Stromal cell of bone marrow (primary cell): ENCODE results near the gene GPC3.

Experiments
- DNase-seq: peaks from one replicate; pipeline ENCODE4 v3.0.0-alpha.2; 2012; ENCODE audit warnings: low read depth

GPC3 gene

GRCh38 chrX:133840415-133840814, 145.0 kb downstream of the GPC3 start:
- DNase-seq: no peak

GRCh38 chrX:133838761-133839676, 146.4 kb downstream of the GPC3 start:
- DNase-seq: peak; percentile 12

- DNase-seq: no peak
These were observed 148.3 kb downstream of the GPC3 start for GRCh38 chrX:133837091-133837490.

DNA sequence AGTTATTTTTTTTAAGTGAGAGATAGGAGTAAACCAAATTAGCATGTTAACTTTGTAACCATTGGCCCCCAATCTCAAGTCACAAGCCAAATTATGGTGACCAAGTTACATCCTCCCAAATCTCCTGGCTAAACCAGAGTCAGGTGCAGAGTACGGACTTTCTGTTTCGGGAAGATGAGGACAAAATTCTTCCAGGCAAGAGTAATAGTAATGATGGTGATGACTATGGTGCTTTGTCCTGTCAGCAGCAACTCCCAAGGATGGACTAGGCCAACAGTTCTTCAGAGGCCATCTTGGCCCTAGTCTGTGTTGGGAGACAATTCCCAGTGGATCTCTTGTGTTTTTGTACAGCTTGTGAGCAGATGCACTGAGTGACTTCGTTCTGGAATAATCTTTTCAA, 148.8 kb downstream of the GPC3 start:
- DNase-seq: no peak

DNA sequence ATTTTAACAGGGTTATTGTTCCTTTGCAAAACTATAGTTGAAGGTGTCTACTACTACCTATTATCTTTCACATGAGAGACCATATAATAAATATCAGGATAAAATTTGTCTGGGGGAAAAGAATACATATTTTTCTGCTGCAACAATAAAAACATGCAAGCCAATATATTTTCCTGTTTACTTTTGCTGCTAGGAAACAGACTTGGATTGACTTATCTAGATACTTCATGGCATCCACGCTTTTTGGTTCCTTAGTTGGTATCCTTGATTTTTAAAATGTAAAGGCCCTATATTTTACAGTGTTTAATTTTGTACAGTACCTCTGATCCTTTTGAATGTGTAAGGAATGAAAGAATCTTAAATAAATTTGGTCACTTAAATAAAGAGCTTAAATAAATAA, 150.6 kb downstream of the GPC3 start:
- DNase-seq: no peak

DNA sequence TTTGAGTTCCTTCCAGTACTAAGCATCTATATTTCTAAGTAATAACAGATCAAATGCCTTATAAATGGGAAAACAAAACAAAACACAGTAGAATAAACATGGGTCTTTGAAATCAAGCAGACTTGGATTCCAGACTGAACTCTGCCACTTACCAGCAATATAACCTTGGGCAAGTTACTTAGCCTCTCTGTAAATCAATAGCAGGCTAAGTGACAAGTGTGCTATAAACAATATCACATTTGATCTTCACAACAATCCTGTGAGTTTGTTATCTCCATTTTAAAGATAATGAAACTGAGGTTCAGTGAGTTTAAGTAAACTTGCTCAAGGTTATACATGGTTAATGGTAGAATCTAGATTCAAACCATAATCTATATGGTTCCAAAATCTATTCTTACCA, 165.8 kb downstream of the GPC3 start:
- DNase-seq: no peak

- no peak for DNase-seq
These were observed 167.4 kb downstream of the GPC3 start for GRCh38 chrX:133818019-133818418.

DNA sequence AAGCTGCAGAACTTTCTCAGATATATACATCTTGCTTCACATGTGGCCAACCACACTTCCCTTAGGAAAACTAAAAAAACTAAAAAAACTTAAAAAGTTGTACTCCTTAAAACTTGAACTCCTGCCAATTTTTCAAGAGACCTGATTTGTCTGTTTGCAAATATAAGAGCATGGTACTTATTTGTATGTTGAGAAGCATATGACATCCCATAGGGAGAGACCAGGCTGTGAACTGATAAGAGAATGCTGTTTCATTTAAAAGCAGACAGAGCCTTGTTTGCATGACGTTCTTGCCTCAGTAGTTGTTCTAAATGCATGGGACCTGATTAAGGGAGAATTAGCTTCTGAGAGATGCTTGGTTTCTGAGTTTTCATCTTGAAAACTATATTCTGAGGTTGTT, 169.9 kb downstream of the GPC3 start:
- DNase-seq: no peak

- DNase-seq: no peak
These were observed 171.4 kb downstream of the GPC3 start for GRCh38 chrX:133813971-133814370.

DNA sequence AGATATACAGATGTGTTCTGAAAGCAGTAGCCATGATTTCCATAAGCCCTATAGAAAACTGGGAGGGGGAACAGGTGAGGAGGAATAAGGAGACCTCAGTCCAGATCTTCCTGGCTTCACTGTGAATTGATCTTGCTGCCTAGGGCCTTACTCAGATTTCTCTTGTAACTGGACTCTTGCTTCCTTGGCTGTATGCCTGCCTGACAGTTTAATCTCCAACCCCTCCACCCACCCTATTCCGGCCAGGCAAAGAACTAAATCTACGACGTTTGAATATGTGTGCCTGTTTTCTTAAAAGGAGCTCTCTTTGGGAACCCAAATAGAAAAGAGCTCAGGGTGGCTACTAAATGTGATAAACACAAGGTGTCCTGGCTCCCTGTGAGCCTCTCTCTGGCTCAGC, 173.0 kb downstream of the GPC3 start:
- no peak for DNase-seq

DNA sequence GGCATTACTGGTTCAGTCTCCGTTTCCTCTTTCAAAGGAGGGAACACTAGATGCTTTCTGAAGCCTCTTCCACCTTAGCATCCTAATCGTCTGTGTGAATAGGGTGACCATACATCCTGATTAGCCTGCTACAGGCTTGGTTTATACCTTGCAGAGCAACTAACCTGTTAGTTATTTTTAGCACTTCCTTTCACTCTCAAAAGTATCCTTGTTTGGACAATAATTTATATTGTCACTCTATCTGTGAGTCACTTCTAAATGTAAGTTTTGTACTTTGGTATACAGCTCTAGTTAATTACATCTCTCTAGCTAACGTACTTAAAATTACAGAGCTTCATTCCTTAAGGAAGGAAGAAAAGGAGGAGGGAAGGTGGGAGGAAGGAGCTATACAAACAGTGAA, 174.5 kb downstream of the GPC3 start:
- DNase-seq: no peak

GRCh38 chrX:133804072-133804471, 181.3 kb downstream of the GPC3 start:
- no peak for DNase-seq

DNA sequence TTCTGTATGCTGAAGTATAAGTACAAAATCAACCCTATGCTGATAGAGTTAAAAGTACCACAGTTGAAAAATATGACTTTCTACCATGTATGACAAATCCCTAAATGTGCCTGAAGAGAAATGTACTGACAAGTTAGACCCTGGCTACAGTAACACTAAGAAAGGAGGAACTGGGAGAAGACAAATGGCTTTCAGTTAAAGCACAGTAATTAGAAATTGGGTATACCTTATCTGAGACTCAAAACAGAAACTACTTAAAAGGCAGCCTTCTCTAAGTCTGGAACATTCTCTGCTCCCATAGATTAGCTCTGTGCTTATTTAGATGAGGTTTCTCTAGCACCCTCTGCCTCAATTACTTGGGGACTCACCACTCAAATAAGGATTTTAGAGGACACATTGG, 189.1 kb downstream of the GPC3 start:
- DNase-seq: no peak

DNA sequence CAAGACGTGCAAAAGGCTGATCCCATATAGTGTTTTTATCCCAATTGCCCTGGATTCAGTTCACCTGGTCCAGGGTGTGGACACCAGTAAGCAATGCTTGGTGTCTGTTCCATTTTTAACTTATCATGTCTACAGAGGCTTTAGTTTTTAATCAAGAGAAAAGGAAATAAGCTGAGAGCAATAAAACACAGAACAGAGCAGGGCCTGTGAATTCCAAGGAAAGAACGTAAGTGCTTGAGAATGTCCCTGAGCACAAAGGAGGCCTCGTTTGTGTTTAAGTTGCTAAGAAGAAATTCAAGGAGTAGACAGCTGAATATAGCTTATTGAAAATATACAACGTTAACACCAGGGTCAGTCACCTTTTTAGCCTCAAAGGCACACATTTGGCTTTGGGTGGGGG, 191.3 kb downstream of the GPC3 start:
- DNase-seq: no peak

DNA sequence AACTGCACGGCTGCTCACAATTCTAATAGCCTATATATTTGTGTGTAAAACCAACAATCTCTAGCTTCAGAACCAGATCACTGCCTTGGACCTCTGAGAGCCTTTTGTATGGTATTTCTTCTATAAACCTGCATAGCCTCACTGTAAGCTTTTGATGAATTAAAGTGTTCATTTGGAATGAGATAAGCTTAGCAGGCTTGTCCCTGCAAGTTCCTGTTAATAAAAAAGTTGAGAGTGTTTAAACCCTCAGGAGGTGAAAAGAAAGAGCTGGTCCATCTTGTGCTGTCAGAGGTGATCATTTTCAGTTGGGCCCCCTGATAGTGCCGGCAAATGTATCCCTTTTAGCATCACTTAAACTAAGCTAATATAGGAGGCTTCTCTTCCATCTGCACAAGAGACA, 191.8 kb downstream of the GPC3 start:
- DNase-seq: no peak

DNA sequence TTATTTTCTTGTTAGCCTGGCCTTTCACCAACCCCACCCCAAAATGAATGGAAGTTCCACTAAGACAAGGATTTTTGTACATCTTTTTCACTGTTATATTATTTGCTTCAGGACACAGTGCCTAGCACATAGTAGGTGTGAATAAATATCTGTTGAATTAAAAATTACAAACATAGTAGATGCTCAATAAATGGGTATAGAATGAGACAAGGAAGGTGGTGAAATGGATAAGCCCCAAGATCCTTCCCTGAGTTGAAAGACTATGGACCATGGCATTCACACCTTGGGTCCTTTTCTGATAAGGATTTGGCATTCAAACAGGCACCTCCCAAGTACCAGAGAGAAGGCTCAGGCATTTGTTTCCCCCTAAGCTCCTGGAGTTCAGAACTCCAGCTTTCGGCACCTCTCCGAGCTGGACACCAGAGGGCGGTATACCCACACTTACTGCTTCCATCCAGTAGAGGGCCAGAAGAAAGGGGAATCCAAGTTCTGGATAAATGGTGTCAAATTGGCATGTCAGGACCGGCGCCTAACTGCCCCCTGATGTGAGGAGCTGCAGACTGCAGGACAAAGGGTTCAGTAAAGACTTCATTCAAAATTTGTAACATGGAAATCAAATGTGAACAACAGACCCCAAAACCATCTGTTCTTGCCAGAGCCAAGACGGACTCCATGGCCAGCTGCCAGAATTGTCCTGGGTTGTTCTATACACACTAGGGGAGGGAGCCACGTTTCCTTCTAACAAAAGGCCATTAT, 193.0 kb downstream of the GPC3 start:
- DNase-seq: peak; percentile 39

- DNase-seq: no peak
These were observed 195.6 kb downstream of the GPC3 start for GRCh38 chrX:133789829-133790228.

DNA sequence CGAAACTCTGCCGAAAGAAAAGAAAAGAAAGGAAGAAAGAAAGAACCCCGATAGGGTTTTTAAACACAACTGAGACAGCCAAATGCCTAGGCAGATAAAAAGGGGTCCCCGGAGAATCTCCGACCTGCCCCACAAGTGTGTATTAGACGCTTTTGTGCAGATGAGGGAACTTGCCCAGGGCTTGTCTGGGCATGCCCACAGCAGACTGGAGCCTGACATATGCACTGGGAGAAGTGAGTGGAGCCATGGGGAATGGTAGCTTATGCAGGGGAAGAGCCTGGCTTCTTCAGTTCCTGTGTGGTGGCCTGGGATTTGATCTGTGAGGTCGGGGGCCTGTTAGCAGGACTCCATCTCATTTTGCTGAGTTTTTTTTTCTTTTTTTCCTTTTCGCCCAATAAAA, 199.0 kb downstream of the GPC3 start:
- no peak for DNase-seq

GRCh38 chrX:133783274-133783673, 202.1 kb downstream of the GPC3 start:
- DNase-seq: no peak

GRCh38 chrX:133781174-133781573, 204.2 kb downstream of the GPC3 start:
- no peak for DNase-seq

GRCh38 chrX:133776072-133776471, 209.3 kb downstream of the GPC3 start:
- DNase-seq: no peak

DNA sequence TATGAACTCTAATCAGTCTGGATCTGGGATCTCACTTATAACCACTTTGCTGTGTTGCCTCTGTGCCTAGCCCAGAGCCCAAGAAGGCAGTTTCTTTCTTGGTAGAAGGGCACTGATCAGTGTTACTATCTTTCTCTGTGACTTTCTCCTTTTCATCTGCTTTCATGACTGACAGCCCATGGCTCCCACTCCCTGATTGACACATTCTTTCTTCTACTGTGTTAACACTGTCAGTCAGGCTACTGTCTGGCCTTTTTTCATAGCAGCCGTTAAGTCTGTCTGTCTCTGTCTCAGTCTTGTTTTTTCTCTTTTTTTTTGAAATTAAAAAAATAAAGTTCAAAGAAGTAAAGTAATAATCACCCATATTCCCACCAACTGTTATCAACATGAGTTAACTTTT, 210.6 kb downstream of the GPC3 start:
- no peak for DNase-seq

DNA sequence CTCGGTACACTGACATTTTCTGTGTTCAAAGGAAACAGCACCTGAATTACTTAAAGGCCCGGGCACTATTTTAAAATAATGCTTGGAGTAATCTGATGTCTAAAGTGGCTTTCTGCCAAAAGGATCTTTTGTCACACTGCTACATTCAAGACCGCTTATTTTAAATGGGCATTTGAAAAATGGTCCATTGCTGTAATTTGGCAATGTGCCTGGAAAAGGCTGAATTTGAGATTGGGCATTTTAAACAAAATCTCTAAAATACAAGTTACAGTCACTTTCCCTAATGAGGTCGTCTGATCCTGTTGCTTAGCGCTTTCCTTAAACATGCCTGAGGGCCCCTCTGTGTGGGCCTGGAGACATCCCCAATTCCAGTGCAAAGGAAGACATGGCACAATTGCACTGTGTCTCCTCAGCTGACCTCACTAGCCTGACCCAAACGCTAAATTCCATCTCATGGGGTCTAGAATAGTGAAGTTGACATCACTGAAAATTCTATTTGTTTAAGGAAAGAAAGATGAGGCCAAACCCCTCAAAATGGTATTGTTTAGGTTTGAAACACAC, 214.2 kb downstream of the GPC3 start:
- no peak for DNase-seq
